IPS-18c (cell line): ENCODE data around the gene FMO2.

Experiments used
- H3K4me3 ChIP-seq: 2 replicates; pipeline ENCODE4 v1.7.0; 2013; ENCODE audit warnings: low read depth, mild to moderate bottlenecking, low read length, moderate library complexity; ENCODE audit not compliant: insufficient read depth
- H3K9me3 ChIP-seq: one replicate; pipeline ENCODE4 v1.6.1; 2013; ENCODE audit warnings: mild to moderate bottlenecking, low read length, moderate library complexity; ENCODE audit not compliant: control insufficient read depth, insufficient read depth

FMO2 gene

DNA sequence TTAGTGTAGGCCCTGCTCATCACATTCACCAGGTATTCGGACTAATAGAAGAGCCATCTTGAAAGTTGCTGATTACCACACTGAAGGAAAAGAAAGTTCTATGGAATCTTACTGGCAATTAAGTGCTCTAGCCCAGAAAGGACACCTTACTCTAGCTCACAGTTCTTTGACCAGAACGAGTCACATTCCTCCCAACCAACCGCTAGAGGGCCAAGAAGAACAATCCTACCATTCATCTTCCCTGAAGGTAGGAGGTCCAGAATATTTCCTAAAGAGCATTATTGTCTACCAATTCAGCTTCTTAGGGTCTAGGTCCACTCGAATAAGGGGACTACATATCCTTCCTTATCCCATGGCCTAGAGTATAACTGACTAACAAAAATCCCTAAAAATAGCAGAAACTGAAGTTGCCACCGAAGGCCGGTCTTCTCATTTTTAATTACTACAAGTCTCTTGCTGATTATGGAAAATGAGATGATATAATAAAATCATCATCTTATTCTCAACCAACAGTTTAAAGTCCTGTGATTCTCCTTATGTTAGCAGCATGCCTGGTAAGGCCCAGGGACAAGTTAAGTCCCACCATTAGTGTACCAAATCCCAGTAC, 60.5 kb downstream of the FMO2 start:
- no peak overlapping the region for H3K4me3 ChIP-seq
- H3K9me3 ChIP-seq = no peaks in the 10 kb centered on the region

DNA sequence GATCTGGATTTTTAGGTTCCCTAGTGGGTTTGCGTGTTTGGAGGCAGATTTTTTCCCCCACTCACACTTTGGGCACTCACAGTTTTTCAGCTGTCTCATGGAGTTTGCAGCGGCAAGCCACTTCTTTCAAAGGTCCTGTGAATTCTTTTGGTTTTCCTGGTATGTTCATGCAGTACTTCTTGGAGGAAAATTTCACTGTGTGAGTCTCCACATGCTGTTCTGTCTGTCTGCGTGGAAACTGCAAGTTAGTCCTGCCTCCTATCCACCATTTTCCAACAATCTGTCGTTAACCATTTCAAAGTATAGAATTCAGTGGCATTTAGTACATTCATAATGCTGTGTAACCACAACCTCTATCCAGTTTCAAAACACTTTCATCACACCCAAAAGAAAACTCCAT, 62.4 kb downstream of the FMO2 start:
- Histone ChIP-seq H3K4me3 (no peak overlapping the region), H3K9me3 (no peaks in the 10 kb centered on the region)

DNA sequence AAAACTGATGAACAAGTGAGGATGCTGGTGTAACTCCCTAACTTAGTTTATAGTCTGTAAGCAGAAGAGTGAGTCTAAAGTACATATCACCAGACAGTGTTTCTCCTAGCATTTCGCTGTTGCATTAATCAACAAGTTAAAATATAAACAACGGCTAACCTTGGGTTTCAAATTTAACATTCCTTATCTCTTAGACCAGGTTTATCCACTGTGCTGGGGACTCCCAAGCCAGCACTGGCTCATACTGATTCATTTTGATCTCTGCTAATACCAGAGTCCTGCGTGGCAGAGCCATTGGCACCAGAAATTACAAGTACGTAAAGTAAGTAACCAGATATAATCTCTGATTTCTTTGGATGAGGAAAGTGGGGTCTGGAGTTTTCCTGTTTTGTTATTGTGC, 63.2 kb downstream of the FMO2 start, which contains the start of gene FMO1:
TSS of gene FMO1 (plus strand) at position 193 of the 400 bp plus-strand sequence. CDS start 9,594 bp downstream, outside the sequence.
- H3K9me3 ChIP-seq = no peaks in the 10 kb centered on the region
- no peak within 1 kb of the TSS for H3K4me3 ChIP-seq

DNA sequence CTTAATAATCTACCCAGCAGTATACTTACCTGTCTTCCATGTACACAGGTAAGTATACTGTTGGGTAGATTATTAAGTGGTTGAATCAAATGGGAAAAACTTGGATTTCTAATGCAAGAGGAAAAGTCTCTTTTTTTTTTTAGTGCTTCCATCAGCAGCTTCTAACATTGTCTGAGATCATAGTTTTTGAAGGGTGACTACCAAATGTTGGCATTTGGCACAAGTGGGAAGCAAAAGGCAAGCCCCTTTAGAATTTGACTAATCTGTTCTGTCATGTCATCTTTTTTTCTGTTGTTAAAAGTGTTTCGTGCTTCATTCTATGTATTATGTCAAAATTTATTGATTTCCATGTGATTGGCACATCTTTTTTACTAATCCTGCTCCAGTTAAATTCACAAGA, 63.7 kb downstream of the FMO2 start:
- H3K9me3 ChIP-seq = no peaks in the 10 kb centered on the region
- no peak overlapping the region for H3K4me3 ChIP-seq

DNA sequence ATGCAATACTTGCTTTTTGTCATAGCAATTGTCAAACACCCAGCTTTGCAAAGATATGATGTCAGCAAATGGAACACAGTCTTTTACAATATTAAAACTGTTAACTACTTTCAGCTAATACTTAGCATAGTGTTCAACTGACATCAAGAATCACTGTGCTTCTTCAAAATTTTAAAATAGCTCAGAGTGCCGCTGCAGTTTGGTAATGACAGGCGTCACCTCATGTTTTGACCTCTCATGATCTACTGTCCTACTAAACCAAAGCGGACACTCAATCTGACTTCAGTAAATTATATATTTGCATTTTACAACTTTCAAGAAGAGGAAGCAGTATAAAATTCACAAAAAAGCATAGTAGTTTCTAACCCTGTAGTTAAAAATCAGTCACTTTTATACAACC, 65.2 kb downstream of the FMO2 start:
- Histone ChIP-seq H3K4me3 (no peak overlapping the region), H3K9me3 (no peaks in the 10 kb centered on the region)

DNA sequence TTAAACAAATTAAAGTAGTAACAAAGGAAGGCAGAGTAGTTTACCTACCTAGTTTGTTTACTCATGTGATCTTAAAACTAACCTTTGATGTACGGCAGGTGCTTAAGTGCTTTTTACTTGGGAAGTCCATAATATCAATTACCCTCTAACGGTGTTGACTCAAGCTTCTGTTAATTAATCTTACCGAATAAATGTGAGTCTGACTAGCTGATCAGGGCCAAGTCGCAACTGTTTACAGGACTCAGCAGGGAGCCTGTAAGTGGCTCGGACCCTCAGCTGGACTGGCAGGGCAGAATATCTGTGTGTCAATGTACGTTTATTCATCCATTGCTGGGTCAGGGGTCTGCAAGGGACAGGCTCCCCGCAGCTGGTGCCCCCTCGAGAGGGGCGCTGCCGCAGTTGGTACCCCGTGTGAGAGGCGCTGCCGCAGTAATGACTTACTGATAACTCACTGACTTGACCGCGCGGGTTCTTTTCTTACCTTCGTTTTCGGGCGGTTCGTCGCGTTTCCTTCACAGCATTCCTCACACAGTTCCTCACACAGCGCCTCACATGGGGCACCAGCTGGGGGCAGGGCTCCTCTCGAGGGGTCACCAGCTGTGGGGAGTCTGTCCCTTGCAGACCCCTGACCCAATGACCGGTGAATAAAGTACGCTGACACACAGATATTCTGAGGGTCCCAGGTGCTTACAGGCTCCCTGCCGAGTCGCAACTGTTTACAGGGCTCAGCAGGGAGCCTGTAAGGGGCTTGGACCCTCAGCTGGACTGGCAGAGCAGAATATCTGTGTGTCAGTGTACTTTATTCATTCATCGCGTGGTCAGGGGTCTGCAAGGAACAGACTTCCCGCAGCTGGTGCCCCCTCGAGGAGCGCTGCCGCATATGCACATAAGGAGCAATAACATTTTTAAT, 66.2 kb downstream of the FMO2 start:
- Histone ChIP-seq H3K4me3 (peak overlapping the region; percentile 56), H3K9me3 (no peaks in the 10 kb centered on the region)

DNA sequence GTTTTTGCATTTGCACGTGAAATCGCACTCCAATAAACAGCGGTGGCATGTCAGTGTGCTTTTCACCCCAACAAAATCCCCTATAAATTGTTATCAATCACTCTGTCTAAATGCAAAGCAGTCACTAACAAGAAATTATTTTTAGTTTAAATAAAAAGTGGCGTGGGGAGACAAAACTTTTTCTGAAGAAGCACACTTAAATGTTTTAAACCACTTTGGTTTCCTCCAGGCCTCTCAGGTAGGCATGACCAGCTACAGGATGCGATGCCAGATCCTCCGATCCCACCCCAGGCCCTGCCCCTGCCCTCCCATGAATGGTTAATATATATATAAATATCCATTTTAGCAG, 66.8 kb downstream of the FMO2 start:
- H3K9me3 ChIP-seq = no peaks in the 10 kb centered on the region
- peak overlapping the region; percentile 56; the same call in 1 of the 2 replicates for H3K4me3 ChIP-seq

DNA sequence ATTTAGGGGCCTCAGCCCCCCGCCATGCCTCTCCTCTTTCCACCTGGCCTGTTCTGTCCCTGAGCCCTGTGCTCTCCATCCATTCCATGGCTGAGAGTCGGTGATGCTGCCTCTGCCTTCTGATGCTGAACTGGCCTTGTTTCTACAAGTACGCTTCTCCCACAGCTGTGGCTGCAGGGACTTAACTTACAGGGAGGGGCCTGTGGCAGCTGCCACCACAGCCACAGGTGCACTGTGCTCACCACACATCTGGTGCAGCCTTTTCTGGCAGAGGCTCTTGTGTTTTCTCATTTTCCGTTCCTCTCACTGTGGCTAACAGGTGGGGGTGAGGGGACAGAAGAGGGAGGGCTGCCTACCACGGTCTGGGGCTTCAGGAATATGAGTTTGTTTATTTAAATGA, 67.4 kb downstream of the FMO2 start:
- Histone ChIP-seq H3K4me3 (no peak overlapping the region), H3K9me3 (no peaks in the 10 kb centered on the region)

DNA sequence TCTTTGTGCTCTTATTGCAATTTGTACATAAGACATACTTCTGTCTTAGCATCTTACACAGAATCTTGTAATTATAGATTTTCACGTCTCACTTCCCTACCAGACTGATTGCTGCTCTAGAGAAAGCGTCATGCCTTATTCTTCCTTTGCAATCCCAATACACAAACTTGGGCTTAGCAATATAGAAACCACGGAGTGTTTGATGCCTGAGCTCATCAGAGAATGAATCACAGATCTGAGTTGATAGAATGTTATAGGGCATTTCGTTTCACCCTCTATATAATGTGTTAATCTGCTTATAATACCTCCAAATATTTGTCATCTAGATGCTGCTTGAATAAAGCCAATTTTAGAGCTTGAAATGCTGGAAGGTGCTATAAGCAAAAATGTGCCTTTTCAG, 69.8 kb downstream of the FMO2 start:
- no peak overlapping the region for H3K4me3 ChIP-seq
- H3K9me3 ChIP-seq = no peaks in the 10 kb centered on the region

DNA sequence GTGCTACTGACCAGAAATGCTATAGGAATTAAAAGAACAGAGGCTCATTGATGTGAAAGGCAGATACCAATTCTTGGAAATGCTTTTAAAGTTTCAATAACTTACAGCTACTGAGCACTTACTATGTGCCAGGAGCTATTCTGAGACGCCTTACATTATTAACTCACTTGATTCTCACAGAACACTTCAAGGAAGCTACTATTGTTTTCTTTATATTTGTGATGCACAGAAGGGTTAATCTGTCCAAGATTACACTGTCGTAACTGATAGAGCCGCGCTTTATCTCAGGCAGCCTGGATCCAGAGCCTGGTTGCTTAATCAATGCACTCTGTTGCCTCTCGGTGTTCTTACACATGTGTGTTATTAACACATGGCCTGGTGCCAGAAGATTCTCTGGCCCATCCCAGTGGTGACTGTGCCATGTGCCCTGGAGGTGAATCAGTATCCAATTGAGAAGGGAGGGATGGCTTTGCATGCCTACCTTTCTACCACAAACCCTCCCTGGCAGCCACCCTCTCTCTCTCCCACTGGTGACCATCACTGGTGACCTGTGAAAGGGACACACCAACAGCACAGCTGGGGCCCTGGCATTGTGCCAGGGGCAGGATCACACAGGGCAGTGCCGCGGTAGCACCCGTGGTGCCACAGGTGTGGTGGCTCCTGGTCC, 72.0 kb downstream of the FMO2 start:
- H3K9me3 ChIP-seq = no peaks in the 10 kb centered on the region
- no peak overlapping the region for H3K4me3 ChIP-seq

DNA sequence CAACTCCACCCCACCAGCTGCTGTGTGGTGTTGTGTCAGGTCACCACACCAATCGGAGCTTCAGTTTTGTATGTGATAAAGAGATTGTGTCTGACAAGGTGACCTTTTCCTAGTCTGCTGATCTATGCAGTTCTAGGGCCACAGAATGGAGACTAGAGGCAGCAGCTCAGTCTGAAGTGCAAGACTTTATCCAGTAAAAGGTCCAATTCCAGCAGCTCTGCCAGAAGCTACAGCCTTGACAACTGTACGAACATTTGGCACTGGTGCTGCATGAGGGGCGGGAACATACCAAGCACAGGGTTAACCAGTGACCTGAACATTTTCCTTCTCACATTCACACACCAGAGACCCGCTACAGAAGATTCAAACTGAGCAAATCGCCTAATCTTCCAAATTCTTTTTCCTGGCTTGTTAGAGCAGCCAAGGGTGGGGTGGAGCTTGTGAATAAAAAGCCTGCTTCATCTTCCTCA, 72.5 kb downstream of the FMO2 start:
- no peak overlapping the region for H3K4me3 ChIP-seq
- H3K9me3 ChIP-seq = no peaks in the 10 kb centered on the region

DNA sequence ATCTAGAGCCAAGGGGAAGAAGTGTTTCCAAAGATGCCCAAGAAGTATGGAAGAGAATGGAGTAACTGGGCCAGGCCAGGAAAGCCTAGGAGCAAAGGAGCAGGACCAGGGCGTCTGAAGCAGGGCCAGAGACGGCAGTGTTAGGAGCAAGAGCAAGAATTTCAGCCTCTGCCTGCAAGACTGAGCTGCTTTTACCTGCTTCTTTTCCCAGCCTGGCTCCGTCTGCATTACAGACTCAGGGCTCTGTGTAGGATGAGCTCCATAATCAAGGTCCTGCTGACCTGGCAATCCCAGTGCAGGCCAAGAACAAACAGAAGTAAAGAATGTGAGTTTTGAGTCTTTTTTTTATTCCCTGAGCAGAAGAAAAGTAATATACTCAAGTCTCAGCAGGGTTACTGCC, 73.3 kb downstream of the FMO2 start:
- Histone ChIP-seq H3K9me3 (no peaks in the 10 kb centered on the region), H3K4me3 (no peak overlapping the region)

DNA sequence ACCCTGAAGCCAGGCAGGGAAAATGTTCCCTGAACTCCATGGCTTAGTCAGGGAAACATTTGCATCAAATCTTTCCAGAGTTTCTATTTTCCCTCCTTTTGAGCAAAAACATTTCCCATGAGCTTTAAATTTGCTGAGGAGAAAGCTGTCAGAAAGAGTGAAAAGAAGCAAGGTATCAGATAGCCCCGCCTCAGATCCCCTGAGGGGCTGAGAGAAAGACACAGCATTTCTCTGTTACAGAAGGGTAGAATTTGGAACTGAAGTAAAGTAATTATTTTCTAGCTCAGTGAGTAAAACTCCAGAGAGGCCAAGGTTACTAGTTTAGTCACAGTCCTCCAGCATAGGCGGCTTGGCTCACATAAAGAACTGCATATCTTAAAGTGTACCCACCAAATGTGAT, 73.8 kb downstream of the FMO2 start:
- Histone ChIP-seq H3K4me3 (no peak overlapping the region), H3K9me3 (no peaks in the 10 kb centered on the region)
